ENCODE results near the gene NOD2.

Gene NOD2

DNA sequence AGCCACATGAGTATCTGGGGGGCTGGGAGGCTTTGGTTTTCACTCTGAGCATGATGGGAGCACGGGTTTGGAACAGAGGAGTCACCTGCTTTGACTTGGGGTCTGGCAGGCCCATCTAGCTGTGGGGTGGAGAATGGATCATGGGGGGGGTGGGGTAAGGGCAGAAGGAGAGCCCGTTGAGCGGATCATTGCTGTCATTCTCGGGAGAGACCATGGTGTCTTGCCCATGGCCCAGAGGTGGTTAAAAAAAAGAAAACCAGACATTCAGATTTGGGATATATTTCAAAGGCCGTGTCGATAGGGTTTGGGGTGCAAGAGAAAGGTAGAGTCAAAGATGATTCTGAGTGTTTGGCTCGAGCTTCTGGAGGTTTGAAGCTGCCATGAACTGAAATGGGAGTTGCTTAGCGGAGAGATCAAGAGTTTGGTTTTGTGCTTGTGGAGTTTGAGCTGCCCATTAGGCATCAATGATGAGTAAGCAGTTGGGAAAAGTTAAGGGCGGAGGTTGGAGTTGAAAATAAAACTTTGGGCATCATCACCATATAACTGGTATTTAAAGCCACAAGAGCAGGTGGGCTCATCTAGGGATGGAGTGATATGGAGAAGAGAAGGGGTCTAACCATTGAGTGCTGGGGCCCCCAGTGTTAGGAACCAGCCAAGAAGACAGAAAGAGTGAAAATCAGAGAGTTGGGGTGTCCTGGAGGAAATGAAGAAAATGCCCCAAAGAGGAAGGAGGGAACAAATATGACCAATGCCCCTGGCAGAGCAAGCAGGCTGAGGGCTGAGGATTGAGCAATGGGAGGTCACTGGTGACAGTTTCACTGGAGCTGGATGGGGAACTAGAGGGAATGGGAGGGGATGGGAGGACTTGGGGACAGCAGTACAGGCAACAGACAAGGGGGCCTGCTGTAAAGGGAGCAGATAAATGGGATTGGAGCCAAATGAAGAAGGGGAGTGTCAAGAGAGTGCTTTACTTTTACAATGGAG lies 1.9 kb downstream of the NOD2 start:
- DNase-seq = no peak

GRCh38 chr16:50696126-50696525 lies 2.7 kb downstream of the NOD2 start:
- DNase-seq = no peak

- DNase-seq = no peak
These were observed 3.4 kb downstream of the NOD2 start for GRCh38 chr16:50696575-50697420.

GRCh38 chr16:50697421-50697715 lies 4.0 kb downstream of the NOD2 start:
- DNase-seq = no peak

- no peak for DNase-seq
These were observed 4.7 kb downstream of the NOD2 start for GRCh38 chr16:50697881-50698767.

- no peak for DNase-seq
These were observed 6.1 kb downstream of the NOD2 start for GRCh38 chr16:50699326-50700159.

GRCh38 chr16:50702725-50703124 lies 9.3 kb downstream of the NOD2 start:
- DNase-seq = no peak

DNA sequence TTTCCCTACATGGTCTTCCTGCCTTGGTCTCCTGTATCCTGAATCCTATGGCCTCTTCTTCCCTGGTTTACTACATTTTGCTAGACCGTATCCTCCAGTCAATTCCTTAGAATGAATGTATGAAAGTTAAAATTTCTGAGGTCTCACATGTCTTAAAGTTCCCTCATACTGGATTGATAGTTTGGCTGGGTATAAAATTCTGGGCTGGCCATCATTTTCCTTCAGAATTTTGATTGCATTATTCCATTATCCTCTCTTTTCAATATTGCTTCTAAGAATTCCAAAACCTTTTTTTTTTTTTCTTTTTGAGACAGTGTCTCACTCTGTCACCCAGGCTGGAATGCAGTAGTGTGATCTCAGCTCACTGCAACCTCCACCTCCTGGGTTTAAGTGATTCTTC lies 10.8 kb downstream of the NOD2 start:
- DNase-seq = no peak

GRCh38 chr16:50705436-50706110 lies 12.2 kb downstream of the NOD2 start:
- DNase-seq = no peak

- DNase-seq = no peak
These were observed 12.8 kb downstream of the NOD2 start for GRCh38 chr16:50706250-50706649.

GRCh38 chr16:50708373-50709060 lies 15.1 kb downstream of the NOD2 start:
- DNase-seq = no peak

GRCh38 chr16:50709061-50709684 lies 15.8 kb downstream of the NOD2 start:
- DNase-seq = no peak

- no peak for DNase-seq
These were observed 16.6 kb downstream of the NOD2 start for GRCh38 chr16:50709980-50710379.

DNA sequence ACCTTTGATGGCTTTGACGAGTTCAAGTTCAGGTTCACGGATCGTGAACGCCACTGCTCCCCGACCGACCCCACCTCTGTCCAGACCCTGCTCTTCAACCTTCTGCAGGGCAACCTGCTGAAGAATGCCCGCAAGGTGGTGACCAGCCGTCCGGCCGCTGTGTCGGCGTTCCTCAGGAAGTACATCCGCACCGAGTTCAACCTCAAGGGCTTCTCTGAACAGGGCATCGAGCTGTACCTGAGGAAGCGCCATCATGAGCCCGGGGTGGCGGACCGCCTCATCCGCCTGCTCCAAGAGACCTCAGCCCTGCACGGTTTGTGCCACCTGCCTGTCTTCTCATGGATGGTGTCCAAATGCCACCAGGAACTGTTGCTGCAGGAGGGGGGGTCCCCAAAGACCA lies 17.6 kb downstream of the NOD2 start:
- no peak for DNase-seq

GRCh38 chr16:50711862-50712559 lies 18.6 kb downstream of the NOD2 start:
- no peak for DNase-seq

DNA sequence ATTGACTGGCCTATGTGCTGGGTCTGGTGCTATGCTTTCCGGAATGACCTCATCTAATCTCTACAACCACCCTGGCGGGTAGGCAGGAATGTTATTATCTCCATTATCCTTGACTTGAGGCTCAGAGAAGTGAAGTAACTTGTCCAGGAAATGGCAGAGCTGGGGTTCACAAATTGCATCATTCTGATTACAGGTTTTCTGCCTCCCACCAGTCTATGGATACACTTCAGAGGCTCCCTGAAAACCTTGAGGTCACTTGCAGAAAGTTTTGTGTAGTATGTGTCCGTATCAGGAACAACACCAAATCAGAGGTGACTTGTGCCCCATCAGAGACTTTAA lies 19.1 kb downstream of the NOD2 start:
- no peak for DNase-seq

- DNase-seq = no peak
These were observed 19.6 kb downstream of the NOD2 start for GRCh38 chr16:50712956-50713355.

DNA sequence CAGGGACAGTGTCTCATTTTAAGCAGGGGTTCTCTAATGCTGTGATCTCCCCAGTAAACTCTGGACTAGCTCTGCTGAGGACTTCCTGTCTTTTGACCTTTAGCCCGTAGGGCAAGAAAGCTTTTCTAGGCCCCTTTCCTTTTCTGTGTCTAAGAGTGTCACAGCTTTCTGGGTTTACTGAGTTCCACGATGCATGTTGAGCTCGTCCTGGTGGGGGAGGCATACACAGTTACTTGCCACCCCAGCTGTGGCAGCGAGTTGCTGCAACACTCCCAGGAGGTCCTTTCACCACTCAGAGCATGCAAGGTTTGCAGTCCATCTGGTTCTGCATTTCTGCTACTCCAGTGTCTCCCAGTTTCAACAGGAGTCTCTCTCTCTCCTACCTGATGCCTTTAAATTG lies 23.7 kb downstream of the NOD2 start:
- DNase-seq = no peak

- no peak for DNase-seq
These were observed 24.1 kb downstream of the NOD2 start for GRCh38 chr16:50717494-50717893.
